Right lobe of liver (tissue), 6 donors: Measurements from ENCODE around the gene PCDH17. TPM values are rescaled to one million over a fixed set of nuclear protein-coding genes. Genes with fewer than 3 reads are reported as not detected.

Experiments
- ATAC-seq, 4 donors: fragments of 200-7000 bp; cut with Tn5 transposase; one replicate each; pipeline ENCODE4 v1.9.1; 2020; ENCODE audit warnings: mild to moderate bottlenecking in 4 of 4, moderate library complexity in 4 of 4
- DNase-seq, 3 donors: peaks; one replicate each; pipeline ENCODE4 v3.0.0-alpha.2; 2020
- H3K27ac ChIP-seq, 3 donors: fragments of 200-600 bp; one replicate each; pipeline ENCODE4 v1.8.0; 2022
- H3K27me3 ChIP-seq, 2 donors: fragments of 200-600 bp; one replicate each; pipeline ENCODE4 v1.8.0; 2022
- H3K36me3 ChIP-seq, 4 donors: fragments of 200-600 bp; sonication (generic) in 1 of 4; one replicate each; pipeline versions ENCODE4 v1.5.1 to v1.8.0; 2017 to 2022; ENCODE audit warnings: control low read depth in 1 of 4
- H3K4me1 ChIP-seq, 4 donors: fragments of 200-600 bp; sonication (generic) in 1 of 4; one replicate each; pipeline versions ENCODE4 v1.5.1 to v1.8.0; 2017 to 2022; ENCODE audit warnings: control low read depth in 1 of 4
- H3K4me3 ChIP-seq, 3 donors: fragments of 200-600 bp; one replicate each; pipeline ENCODE4 v1.8.0; 2022
- H3K9me3 ChIP-seq, 4 donors: fragments of 200-600 bp; sonication (generic) in 1 of 4; one replicate each; pipeline versions ENCODE4 v1.5.1 to v1.8.0; 2017 to 2022; ENCODE audit warnings: control low read depth in 1 of 4
- POLR2A ChIP-seq: fragments of 450-650 bp; IDR thresholded peaks from one replicate; pipeline ENCODE4 v1.6.1; 2017; ENCODE audit warnings: antibody characterized with exemption, mild to moderate bottlenecking
- WGBS: methylation state at CpG from one replicate; pipeline ENCODE4 v1.1.6; 2018; ENCODE audit warnings: low coverage, low lambda C conversion rate; ENCODE audit not compliant: insufficient coverage; ENCODE audit errors: missing lambda C conversion rate; 5-methylcytosine and 5-hydroxymethylcytosine counted together
- intact Hi-C, 2 donors: fragments of 100-400 bp; cut with DNase I; formaldehyde crosslinking; loops; one replicate each; pipeline versions ENCODE4 v1.11.2 to v1.14.1; 2022
- long read RNA-seq: library from polyadenylated mRNA; unstranded; transcript quantifications from one replicate; pipeline ENCODE4 v2.0.0, GENCODE V29; 2019
- total RNA-seq, 6 experiments: library from RNA; depleted of rRNA in 2 of 6; stranded (reverse); fragments of >200 nt in 2 of 6; fragmentation: NEBNext Ultra II Directional in 3 of 6; extraction: Animal tissue kit (Norgen Biotek cat#: 25700) in 3 of 6; gene quantifications; one replicate each; pipeline versions ENCODE4 v1.1.0 to v1.2.4, GENCODE V29; 2016 to 2023
- TF ChIP-seq, protein P1 (sequence below), 4 donors: fragments of 200-600 bp in 3 of 4; fragments of 450-650 bp in 1 of 4; IDR thresholded peaks; one replicate each; pipeline versions ENCODE4 v1.5.1 to v1.8.0; 2016 to 2022; ENCODE audit warnings: antibody characterized with exemption in 4 of 4, mild to moderate bottlenecking in 2 of 4
- donor health status: DM: no; HTN: yes; CAD: no.
- donor health status: DM: no; HTN: no; CAD: no.
- donor health status: DM: no; HTN: no; CAD: no.
- donor health status: DM: no; HTN: yes; CAD: no.
- donor health status: DM: no; HTN: yes; CAD: no.

PCDH17 gene, protein sequence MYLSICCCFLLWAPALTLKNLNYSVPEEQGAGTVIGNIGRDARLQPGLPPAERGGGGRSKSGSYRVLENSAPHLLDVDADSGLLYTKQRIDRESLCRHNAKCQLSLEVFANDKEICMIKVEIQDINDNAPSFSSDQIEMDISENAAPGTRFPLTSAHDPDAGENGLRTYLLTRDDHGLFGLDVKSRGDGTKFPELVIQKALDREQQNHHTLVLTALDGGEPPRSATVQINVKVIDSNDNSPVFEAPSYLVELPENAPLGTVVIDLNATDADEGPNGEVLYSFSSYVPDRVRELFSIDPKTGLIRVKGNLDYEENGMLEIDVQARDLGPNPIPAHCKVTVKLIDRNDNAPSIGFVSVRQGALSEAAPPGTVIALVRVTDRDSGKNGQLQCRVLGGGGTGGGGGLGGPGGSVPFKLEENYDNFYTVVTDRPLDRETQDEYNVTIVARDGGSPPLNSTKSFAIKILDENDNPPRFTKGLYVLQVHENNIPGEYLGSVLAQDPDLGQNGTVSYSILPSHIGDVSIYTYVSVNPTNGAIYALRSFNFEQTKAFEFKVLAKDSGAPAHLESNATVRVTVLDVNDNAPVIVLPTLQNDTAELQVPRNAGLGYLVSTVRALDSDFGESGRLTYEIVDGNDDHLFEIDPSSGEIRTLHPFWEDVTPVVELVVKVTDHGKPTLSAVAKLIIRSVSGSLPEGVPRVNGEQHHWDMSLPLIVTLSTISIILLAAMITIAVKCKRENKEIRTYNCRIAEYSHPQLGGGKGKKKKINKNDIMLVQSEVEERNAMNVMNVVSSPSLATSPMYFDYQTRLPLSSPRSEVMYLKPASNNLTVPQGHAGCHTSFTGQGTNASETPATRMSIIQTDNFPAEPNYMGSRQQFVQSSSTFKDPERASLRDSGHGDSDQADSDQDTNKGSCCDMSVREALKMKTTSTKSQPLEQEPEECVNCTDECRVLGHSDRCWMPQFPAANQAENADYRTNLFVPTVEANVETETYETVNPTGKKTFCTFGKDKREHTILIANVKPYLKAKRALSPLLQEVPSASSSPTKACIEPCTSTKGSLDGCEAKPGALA (N-terminal part only)
- total RNA-seq: 1 to 10 TPM in 4 of 6 experiments, under 1 TPM in 2; 0.64 to 6.1 (median 1.1) TPM
- long read RNA-seq: 0 reads

DNA sequence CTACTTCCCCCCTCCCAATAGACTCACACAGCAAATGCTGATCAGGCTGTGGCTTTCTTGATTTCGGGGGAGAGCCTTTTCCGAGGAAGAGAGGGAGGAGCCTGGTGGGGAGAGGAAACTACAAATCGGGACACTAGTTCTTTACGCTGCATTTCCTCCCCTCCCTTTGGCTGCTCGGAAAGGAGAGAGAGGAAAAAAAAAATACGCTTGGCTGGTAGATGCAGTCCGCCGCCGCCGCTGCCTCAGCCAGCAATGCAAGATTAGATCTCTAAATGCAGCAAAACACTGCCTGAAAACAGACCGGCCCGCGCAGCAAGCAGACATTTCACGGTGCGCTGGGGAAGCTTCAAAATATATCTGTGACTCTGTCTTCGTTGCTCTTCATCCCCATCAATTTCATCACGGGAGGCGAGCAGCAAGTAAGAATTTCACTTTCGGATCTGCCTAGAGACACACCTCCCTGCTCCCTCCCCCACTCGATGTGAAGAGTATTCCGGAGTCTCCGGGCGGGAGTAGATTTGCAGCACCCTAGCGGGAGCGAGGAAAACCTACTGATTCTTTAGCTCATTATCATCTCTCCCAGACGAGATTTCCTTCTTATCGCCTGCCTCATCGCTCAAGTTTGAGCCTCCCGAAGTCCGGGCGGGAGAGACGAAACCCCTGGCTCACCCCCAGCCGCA is at the start of gene PCDH17:
TSS of gene PCDH17 (plus strand) at position 149 of the 680 bp plus-strand sequence. CDS start 803 bp downstream, outside the sequence.
- peak; percentile 38 to 51 (median 44) for ATAC-seq
- TF ChIP-seq, protein P1, sequence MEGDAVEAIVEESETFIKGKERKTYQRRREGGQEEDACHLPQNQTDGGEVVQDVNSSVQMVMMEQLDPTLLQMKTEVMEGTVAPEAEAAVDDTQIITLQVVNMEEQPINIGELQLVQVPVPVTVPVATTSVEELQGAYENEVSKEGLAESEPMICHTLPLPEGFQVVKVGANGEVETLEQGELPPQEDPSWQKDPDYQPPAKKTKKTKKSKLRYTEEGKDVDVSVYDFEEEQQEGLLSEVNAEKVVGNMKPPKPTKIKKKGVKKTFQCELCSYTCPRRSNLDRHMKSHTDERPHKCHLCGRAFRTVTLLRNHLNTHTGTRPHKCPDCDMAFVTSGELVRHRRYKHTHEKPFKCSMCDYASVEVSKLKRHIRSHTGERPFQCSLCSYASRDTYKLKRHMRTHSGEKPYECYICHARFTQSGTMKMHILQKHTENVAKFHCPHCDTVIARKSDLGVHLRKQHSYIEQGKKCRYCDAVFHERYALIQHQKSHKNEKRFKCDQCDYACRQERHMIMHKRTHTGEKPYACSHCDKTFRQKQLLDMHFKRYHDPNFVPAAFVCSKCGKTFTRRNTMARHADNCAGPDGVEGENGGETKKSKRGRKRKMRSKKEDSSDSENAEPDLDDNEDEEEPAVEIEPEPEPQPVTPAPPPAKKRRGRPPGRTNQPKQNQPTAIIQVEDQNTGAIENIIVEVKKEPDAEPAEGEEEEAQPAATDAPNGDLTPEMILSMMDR (IDR thresholded peaks at IDR 0.05): no peak
- no peak for TF ChIP-seq POLR2A
- peak within 1 kb of the TSS; percentile 29 to 46 (median 46) for H3K4me3 ChIP-seq
- intact Hi-C loops: no loop called here
- DNase-seq: peak in 1 of 3 donors; percentile 36
- H3K27me3 ChIP-seq: peaks cover 0 to 36% of the 10 kb centered on the region in 2 donors
- H3K36me3 ChIP-seq: no peaks in the 10 kb centered on the region
- WGBS: under 1% methylated on average over 21 of the region's 33 CpGs
- peak within 1 kb of the TSS in 1 of 3 donors; percentile 45 for H3K27ac ChIP-seq
- H3K4me1 ChIP-seq: peaks cover 0 to 30% (median under 1%) of the 10 kb centered on the region in 4 donors
- H3K9me3 ChIP-seq: no peaks in the 10 kb centered on the region

DNA sequence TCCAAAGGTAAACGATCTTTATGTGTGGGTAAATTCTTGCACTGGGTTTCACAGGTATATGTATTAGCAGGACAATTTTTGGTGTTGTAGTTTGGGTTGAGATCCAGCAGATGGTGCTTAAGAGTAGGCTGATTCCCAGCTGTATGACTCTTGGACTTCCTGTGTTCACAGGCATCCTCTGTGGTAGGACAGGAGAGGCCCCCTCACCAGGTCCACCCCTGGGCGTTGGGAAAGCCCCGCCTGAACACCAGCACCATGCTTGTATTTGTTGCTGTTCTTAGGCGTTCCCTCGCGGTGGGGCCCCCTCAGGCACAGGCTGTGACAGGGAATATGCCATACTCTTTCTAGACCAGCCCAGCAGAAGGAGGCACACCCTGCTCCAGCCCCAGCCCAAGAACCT is 49.5 kb upstream of the PCDH17 start:
- no peaks in the 10 kb centered on the region for H3K36me3 ChIP-seq
- 42% methylated on average over 1 of the region's 6 CpGs for WGBS
- H3K4me1 ChIP-seq: no peaks in the 10 kb centered on the region
- H3K4me3 ChIP-seq: no peak overlapping the region
- no peak overlapping the region for H3K27ac ChIP-seq
- peak; percentile 33 to 46 (median 38) for ATAC-seq
- no peaks in the 10 kb centered on the region for H3K9me3 ChIP-seq
- intact Hi-C loops: no loop called here
- DNase-seq: no peak
- TF ChIP-seq, protein P1 (IDR thresholded peaks at IDR 0.05): no peak
- TF ChIP-seq POLR2A: no peak
- H3K27me3 ChIP-seq: no peaks in the 10 kb centered on the region

DNA sequence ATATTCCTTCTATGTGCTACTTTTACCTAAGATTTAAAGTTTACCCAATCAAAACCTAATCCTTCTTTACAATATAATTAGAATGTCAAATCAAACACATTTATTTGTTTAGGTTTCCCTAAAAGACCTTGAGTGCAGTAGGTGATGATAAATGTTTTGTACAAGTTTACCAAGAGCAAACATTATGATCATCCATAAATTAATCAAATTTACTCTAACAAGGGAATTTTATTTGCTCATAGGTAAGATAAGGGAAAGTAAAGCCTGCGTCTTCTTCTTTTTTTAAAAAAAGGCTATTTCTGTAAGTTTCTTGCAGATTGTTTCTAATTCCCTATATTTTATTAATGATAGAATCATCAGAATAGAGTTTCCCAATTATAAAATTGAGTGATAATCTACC is 48.0 kb upstream of the PCDH17 start:
- H3K9me3 ChIP-seq: no peaks in the 10 kb centered on the region
- ATAC-seq (no peak), DNase-seq (no peak)
- no peaks in the 10 kb centered on the region for H3K36me3 ChIP-seq
- H3K27ac ChIP-seq: no peak overlapping the region
- no peak overlapping the region for H3K4me3 ChIP-seq
- no peaks in the 10 kb centered on the region for H3K4me1 ChIP-seq
- H3K27me3 ChIP-seq: no peaks in the 10 kb centered on the region
- TF ChIP-seq, protein P1 (IDR thresholded peaks at IDR 0.05): no peak
- no peak for TF ChIP-seq POLR2A
- intact Hi-C loops: no loop called here
- 15% methylated on average over 1 of the region's 1 CpG for WGBS

DNA sequence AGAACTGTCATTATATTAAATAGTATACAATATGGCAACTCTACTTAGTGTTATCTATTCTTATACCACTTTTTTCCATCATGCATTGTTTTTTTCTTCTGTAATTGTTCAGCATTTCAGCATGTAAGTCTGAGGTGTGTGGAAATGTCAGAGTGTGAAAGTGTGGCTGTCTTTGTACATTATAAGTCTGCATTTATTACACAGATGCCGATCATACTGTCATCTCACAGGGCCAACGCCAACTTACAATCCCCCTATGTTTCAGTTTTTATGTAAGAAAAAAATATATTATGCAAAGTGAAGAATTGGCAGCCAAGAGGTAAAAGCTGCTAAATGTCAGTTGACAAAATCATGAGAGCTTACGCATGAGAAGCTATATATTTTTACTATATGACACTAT is 42.9 kb upstream of the PCDH17 start:
- intact Hi-C loops: no loop called here
- TF ChIP-seq, protein P1 (IDR thresholded peaks at IDR 0.05): no peak
- no peak for TF ChIP-seq POLR2A
- H3K4me1 ChIP-seq: no peaks in the 10 kb centered on the region
- no peaks in the 10 kb centered on the region for H3K36me3 ChIP-seq
- no peak for DNase-seq
- 69% methylated on average over 3 of the region's 3 CpGs for WGBS
- no peak for ATAC-seq
- H3K27me3 ChIP-seq: no peaks in the 10 kb centered on the region
- H3K9me3 ChIP-seq: no peaks in the 10 kb centered on the region
- no peak overlapping the region for H3K27ac ChIP-seq
- H3K4me3 ChIP-seq: no peak overlapping the region
